NCI-H2081 treated with DMSO at 0.1 percent for 48 hours (cell line): ENCODE results near the gene PSEN2.

Experiments used
- DNase-seq: peaks from one replicate; lab custom pipeline; 2025; lab: John Stamatoyannopoulos, UW

The PSEN2 gene

DNA sequence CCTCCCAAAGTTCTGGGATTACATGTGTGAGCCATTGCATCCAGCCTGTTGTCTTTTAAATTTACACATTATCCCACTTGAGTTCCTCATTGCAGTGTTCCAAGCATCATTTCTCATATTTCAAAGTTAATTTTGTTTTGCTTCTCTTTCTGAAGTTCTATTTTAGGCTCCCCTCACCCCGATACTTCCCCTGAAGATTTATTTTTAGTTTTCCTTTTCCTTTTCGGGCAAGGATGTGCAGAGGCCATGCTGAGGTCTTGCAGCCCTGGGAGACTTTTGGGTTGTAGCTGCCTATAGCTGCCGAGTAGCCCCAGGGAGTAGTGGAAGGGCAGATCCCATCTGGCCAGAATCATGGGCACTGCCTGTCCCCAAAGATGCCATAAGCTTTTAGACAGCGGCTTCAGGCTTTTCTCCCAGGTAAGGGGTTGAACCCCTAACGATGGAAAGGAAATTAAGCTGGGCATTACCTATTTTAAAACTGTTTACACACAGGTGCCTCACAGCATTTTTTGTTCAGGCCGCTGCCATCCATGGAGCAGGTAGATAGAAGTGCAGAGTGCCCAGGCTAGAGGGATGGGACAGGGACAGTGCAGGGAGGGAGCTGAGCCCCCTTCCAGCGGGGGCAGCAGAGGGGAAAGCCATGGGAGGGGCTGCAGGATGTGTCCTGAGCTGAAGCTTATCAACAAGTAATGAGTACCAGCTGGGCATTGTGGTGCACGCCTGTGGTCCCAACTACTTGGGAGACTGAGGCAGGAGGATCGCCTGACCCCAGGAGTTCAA is 15.9 kb downstream of the PSEN2 start:
- no peak for DNase-seq

GRCh38 chr1:226887006-226887405 is 16.6 kb downstream of the PSEN2 start:
- DNase-seq, result no peak

- DNase-seq, result no peak
Measured at GRCh38 chr1:226888021-226888420, 17.6 kb downstream of the PSEN2 start.

- DNase-seq, result no peak
Measured at GRCh38 chr1:226888816-226889215, 18.4 kb downstream of the PSEN2 start.

GRCh38 chr1:226889616-226890330 is 19.4 kb downstream of the PSEN2 start:
- DNase-seq, result no peak

GRCh38 chr1:226890331-226891108 is 20.1 kb downstream of the PSEN2 start:
- DNase-seq, result no peak

DNA sequence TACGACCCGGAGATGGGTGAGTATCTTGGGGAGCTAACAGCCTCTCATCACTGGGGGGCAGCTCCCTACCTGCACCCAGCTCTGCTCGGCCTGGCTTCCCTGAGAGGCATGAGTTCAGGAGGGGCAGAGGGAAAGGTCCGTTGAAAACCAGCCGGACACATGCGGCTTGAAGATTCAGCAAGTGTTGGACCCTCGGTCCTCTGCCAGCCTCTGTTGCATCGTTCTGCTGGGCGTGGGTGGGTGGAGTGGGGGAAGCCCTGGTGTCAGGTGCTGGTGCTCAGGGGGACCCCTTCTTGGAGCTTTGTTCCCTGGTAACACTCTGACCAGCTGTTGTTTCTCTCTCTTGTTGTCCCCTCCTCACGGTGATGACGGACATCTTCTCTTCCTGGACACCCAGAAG is 20.9 kb downstream of the PSEN2 start:
- DNase-seq, result no peak

DNA sequence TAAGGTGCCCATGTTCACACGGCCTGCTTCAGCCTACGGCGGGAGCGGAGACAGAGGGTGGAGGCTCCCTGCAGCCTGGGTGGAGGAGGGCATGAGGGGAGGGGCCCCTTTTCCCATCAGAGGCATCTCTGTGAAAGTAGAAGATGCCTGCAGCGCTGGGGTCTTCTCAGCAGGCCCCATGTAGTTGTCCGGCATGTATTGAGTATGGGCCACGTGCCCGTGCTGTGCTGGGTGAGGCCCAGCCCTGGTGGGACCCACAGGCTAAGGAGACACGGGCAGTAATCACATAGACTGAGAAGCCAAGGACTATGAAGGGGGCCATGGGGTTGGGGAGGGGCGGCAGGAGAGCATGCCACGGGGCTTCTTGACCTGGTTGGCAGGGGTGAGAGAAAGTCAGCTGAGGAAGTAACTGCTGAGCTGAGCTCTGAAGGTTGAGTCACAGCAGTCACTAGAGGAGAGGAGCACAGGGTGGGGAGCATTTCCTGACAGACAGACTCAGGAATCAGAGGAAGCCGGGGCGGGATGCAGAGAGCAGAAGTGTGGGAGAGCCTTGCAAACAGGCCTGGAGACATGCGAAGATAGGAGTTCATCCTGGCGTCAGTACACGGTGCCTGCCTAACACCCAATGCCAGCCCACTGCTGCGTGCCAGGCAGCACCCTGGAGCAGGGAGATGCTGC is 21.6 kb downstream of the PSEN2 start:
- DNase-seq, result no peak

GRCh38 chr1:226892524-226892875 is 22.1 kb downstream of the PSEN2 start:
- no peak for DNase-seq

GRCh38 chr1:226893936-226894335 is 23.5 kb downstream of the PSEN2 start:
- DNase-seq, result no peak

GRCh38 chr1:226894826-226895225 is 24.4 kb downstream of the PSEN2 start:
- no peak for DNase-seq

DNA sequence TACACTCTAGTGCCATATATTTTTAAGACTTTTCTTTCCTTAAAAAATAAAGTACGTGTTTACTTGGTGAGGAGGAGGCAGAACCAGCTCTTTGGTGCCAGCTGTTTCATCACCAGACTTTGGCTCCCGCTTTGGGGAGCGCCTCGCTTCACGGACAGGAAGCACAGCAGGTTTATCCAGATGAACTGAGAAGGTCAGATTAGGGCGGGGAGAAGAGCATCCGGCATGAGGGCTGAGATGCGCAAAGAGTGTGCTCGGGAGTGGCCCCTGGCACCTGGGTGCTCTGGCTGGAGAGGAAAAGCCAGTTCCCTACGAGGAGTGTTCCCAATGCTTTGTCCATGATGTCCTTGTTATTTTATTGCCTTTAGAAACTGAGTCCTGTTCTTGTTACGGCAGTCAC is 25.2 kb downstream of the PSEN2 start:
- DNase-seq, result no peak

DNA sequence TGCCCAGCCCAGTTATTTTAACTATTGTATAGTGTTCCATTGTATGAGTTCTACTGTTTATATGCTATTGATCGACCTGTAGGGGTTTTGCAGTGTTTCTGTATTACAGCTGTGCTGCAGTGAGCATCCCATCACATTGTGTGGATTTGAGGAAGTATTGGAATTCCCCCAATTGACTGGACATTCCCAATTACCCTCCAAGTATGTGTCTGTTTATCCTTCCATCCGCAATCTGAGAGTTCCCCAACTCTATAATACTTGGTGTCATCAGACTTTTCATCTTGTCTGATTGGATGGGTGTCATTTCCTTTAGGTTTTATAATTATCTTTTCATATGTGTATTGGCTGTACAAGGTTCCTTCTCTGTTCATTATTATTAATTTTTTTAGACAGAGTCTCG is 27.8 kb downstream of the PSEN2 start:
- DNase-seq, result no peak

- DNase-seq, result no peak
Measured at GRCh38 chr1:226901421-226901820, 31.0 kb downstream of the PSEN2 start.

DNA sequence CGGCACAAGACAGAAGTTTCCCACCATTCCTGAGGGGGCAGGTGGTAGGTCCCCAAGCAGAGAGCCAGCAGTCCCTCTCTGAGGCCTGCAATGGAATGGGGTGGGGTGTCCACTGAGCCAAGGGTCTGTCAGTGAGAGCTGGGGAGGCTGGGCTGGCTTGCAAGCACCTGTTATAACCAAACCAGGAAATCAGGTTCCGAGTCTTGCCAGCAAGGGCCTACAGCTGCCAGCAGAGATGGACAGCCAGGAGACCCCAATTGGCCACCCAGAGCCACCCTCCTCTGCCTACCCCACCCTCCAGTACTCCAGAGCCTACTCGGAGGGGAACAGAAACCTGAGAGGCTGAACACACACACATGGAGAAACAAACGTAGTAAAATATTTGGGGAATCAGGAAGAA is 32.2 kb downstream of the PSEN2 start:
- no peak for DNase-seq

- no peak for DNase-seq
Measured at GRCh38 chr1:226903819-226904716, 33.7 kb downstream of the PSEN2 start.

DNA sequence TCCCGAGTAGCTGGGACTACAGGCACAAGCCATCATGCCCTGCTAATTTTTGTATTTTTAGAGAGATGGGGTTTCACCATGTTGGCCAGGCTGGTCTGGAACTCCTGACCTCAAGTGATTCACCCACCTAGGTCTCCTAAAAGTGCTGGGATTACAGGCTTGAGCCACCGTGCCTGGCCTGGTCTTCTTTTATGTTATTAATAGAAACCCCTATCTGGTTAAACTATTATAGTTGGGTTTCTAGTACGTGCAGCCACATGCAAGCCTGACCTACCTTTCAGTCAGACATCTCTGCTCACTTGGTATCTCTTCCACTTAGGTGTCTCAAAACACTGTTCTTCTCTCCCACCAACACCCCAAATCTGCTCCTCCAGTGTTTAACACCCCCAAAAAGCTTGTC is 34.4 kb downstream of the PSEN2 start:
- DNase-seq, result no peak

GRCh38 chr1:226908419-226908818 is 38.0 kb downstream of the PSEN2 start:
- no peak for DNase-seq

DNA sequence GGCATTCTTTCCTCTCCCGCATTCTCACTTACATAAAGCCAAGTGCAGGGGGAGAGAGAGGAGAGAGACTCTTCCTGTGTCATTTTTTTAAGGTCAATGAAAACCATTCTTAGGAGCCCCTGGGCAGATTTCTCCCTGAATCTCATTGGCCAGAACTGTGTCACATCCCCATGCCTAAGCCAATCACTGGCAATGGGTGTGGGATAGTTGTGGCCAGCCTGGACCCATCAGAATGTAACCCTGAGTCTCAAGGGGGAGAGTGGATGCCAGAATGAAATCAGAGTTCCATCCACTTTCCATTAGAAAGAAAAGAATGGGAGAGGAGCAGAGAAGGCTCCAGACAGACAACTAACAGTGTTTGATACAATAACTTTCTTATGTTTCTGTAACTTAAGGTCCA is 38.5 kb downstream of the PSEN2 start:
- no peak for DNase-seq

DNA sequence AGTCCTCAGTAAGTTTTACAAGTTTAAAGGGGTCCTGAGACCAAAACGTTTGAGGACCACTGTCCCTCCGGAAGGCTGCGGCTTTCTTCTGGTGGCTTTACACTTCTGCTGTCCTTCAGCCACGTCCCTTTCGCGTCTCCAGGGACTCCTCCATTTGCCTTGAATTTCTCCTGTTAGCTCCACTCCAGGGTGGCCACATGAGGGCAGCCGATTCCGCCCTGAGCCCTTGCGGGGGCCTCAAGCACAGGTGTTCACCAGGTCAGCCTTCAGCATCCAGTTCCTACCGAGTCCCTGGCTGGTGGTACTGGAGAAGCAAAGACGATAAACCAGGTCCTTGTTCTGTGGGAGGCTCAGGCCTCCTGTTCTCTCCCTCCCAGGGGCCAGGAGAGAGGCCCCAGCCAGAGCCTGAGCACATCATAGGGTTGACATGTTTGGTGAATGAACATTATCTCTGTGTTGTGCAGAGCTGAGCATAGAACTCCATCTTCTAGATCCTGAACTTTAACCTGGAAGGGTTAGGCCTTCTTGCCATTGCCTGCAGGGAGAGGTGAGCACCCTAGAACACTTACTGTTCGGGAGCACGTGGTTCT is 42.3 kb downstream of the PSEN2 start:
- DNase-seq, result no peak

DNA sequence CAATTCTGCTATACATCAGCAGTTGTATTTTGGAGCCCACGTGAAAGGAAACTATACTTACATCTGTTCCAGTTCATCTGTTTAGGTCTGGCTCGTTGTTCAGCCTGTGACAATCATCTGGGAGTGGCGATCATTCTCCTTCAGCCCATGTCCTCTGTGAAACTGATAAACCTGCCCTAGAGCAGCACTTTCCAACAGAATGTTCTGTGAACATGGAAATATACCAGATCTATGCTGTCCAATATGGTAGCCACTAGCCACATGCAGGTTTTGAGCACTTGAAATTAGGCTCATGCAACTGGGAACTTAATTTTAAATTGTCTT is 45.2 kb downstream of the PSEN2 start:
- DNase-seq, result no peak
